Measurements from ENCODE around the gene CXCR5. TPM values are rescaled to one million over a fixed set of nuclear protein-coding genes. Genes with fewer than 3 reads are reported as not detected.

CXCR5 gene
- total and polyA plus RNA-seq, 3 experiments from 2014 or later: 4.5 to 6.3 (median 5.8) TPM

GRCh38 chr11:118843565-118843964, 40.1 kb upstream of the CXCR5 start:
- Mint-ChIP-seq H3K27ac (peak overlapping the region in 6 of 8 donors; percentile 6 to 85 (median 54)), H3K36me3 (no peaks in the 10 kb centered on the region), H3K4me3 (no peak overlapping the region), H3K4me1 (peaks cover 17 to 30% (median 24%) of the 10 kb centered on the region in 3 donors), H3K9me3 (no peaks in the 10 kb centered on the region), H3K27me3 (no peaks in the 10 kb centered on the region)
- no peak overlapping the region for H3K4me3 ChIP-seq (ENCODE audit: low read length)
- H3K36me3 ChIP-seq (ENCODE audit: insufficient read depth, low read length): no peaks in the 10 kb centered on the region
- H3K27me3 ChIP-seq (ENCODE audit: insufficient read depth, low read length, poor library complexity, severe bottlenecking): no peaks in the 10 kb centered on the region
- no peaks in the 10 kb centered on the region for H3K9me3 ChIP-seq (ENCODE audit: low read length)
- H3K27ac ChIP-seq (ENCODE audit: low read depth, low read length): no peak overlapping the region
- CTCF ChIA-PET: interaction anchor here (0.8 kb wide), 1 partner anchor 18 kb away, joined by 3 read pairs; no protein-coding TSS in a partner anchor
- POLR2A ChIA-PET: no interaction called here
- no peak for DNase-seq
- peaks cover 4% of the 10 kb centered on the region for H3K4me1 ChIP-seq (ENCODE audit: insufficient read depth, low read length)

GRCh38 chr11:118845369-118845768, 38.3 kb upstream of the CXCR5 start:
- H3K4me3 Mint-ChIP-seq: no peak overlapping the region
- CTCF ChIA-PET: no interaction called here
- POLR2A ChIA-PET: interaction anchor here (1.0 kb wide), 1 partner anchor 25 kb away, joined by 3 read pairs; no protein-coding TSS in a partner anchor
- peaks cover 4% of the 10 kb centered on the region for H3K4me1 ChIP-seq (ENCODE audit: insufficient read depth, low read length)
- no peaks in the 10 kb centered on the region for H3K9me3 ChIP-seq (ENCODE audit: low read length)
- H3K27ac ChIP-seq (ENCODE audit: low read depth, low read length): no peak overlapping the region
- H3K27ac Mint-ChIP-seq: peak overlapping the region in 3 of 8 donors; percentile 57 to 78 (median 64)
- H3K27me3 Mint-ChIP-seq: no peaks in the 10 kb centered on the region
- no peaks in the 10 kb centered on the region for H3K27me3 ChIP-seq (ENCODE audit: insufficient read depth, low read length, poor library complexity, severe bottlenecking)
- DNase-seq: no peak
- H3K9me3 Mint-ChIP-seq: no peaks in the 10 kb centered on the region
- peaks cover 0 to 2% (median 0%) of the 10 kb centered on the region in 3 donors for H3K36me3 Mint-ChIP-seq
- H3K36me3 ChIP-seq (ENCODE audit: insufficient read depth, low read length): no peaks in the 10 kb centered on the region
- no peak overlapping the region for H3K4me3 ChIP-seq (ENCODE audit: low read length)
- H3K4me1 Mint-ChIP-seq: peaks cover 17 to 32% (median 24%) of the 10 kb centered on the region in 3 donors

- peak overlapping the region in 2 of 8 donors; percentile 51 to 54 for H3K27ac Mint-ChIP-seq
- no peaks in the 10 kb centered on the region for H3K27me3 Mint-ChIP-seq
- H3K9me3 Mint-ChIP-seq: no peaks in the 10 kb centered on the region
- Histone ChIP-seq H3K27ac (ENCODE audit: low read depth, low read length) (no peak overlapping the region), H3K27me3 (ENCODE audit: insufficient read depth, low read length, poor library complexity, severe bottlenecking) (no peaks in the 10 kb centered on the region), H3K9me3 (ENCODE audit: low read length) (no peaks in the 10 kb centered on the region), H3K36me3 (ENCODE audit: insufficient read depth, low read length) (no peaks in the 10 kb centered on the region), H3K4me3 (ENCODE audit: low read length) (no peak overlapping the region), H3K4me1 (ENCODE audit: insufficient read depth, low read length) (peaks cover 4% of the 10 kb centered on the region)
- H3K4me1 Mint-ChIP-seq: peaks cover 12 to 27% (median 18%) of the 10 kb centered on the region in 3 donors
- H3K36me3 Mint-ChIP-seq: peaks cover 0 to 2% (median 0%) of the 10 kb centered on the region in 3 donors
- CTCF ChIA-PET: no interaction called here
- no peak overlapping the region for H3K4me3 Mint-ChIP-seq
- DNase-seq: no peak
- POLR2A ChIA-PET: no interaction called here
Observed at GRCh38 chr11:118846181-118846935, 37.3 kb upstream of the CXCR5 start.

GRCh38 chr11:118849825-118850224, 33.9 kb upstream of the CXCR5 start:
- peak overlapping the region in 1 of 8 donors; percentile 24 for H3K27ac Mint-ChIP-seq
- POLR2A ChIA-PET: no interaction called here

GRCh38 chr11:118851970-118852369, 31.7 kb upstream of the CXCR5 start:
- CTCF ChIA-PET: interaction anchor here (1.1 kb wide), 1 partner anchor 8 kb away, joined by 3 read pairs; no protein-coding TSS in a partner anchor
- H3K27ac Mint-ChIP-seq: peak overlapping the region in 3 of 8 donors; percentile 11 to 44 (median 33)
- H3K9me3 Mint-ChIP-seq: no peaks in the 10 kb centered on the region
- no peak overlapping the region for H3K4me3 Mint-ChIP-seq
- peaks cover 0 to 15% (median 0%) of the 10 kb centered on the region in 3 donors for H3K4me1 Mint-ChIP-seq
- Histone ChIP-seq H3K36me3 (ENCODE audit: insufficient read depth, low read length) (no peaks in the 10 kb centered on the region), H3K9me3 (ENCODE audit: low read length) (no peaks in the 10 kb centered on the region), H3K4me3 (ENCODE audit: low read length) (no peak overlapping the region), H3K4me1 (ENCODE audit: insufficient read depth, low read length) (no peaks in the 10 kb centered on the region), H3K27ac (ENCODE audit: low read depth, low read length) (no peak overlapping the region), H3K27me3 (ENCODE audit: insufficient read depth, low read length, poor library complexity, severe bottlenecking) (no peaks in the 10 kb centered on the region)
- no peak for DNase-seq
- H3K36me3 Mint-ChIP-seq: peaks cover 0 to 2% (median 0%) of the 10 kb centered on the region in 3 donors
- no peaks in the 10 kb centered on the region for H3K27me3 Mint-ChIP-seq
- POLR2A ChIA-PET: no interaction called here

More at GRCh38 chr11:118849825-118850224, 33.9 kb upstream of the CXCR5 start:
- Histone ChIP-seq H3K27ac (ENCODE audit: low read depth, low read length) (no peak overlapping the region), H3K4me1 (ENCODE audit: insufficient read depth, low read length) (no peaks in the 10 kb centered on the region), H3K9me3 (ENCODE audit: low read length) (no peaks in the 10 kb centered on the region), H3K36me3 (ENCODE audit: insufficient read depth, low read length) (no peaks in the 10 kb centered on the region), H3K27me3 (ENCODE audit: insufficient read depth, low read length, poor library complexity, severe bottlenecking) (no peaks in the 10 kb centered on the region), H3K4me3 (ENCODE audit: low read length) (no peak overlapping the region)
- H3K36me3 Mint-ChIP-seq: peaks cover 0 to 2% (median 0%) of the 10 kb centered on the region in 3 donors
- no peak overlapping the region for H3K4me3 Mint-ChIP-seq
- CTCF ChIA-PET: interaction anchor here (0.9 to 1.2 kb wide), 2 partner anchors 10 to 64 kb away, joined by 3 to 4 read pairs; no protein-coding TSS in a partner anchor
- no peaks in the 10 kb centered on the region for H3K27me3 Mint-ChIP-seq
- peaks cover 0 to 12% (median 0%) of the 10 kb centered on the region in 3 donors for H3K4me1 Mint-ChIP-seq
- no peak for DNase-seq
- no peaks in the 10 kb centered on the region for H3K9me3 Mint-ChIP-seq

GRCh38 chr11:118853678-118854077, 30.0 kb upstream of the CXCR5 start:
- Mint-ChIP-seq H3K27ac (no peak overlapping the region), H3K4me3 (no peak overlapping the region), H3K9me3 (no peaks in the 10 kb centered on the region), H3K27me3 (no peaks in the 10 kb centered on the region), H3K4me1 (peaks cover 0 to 13% (median 0%) of the 10 kb centered on the region in 3 donors), H3K36me3 (peaks cover 0 to 2% (median 0%) of the 10 kb centered on the region in 3 donors)
- Histone ChIP-seq H3K4me3 (ENCODE audit: low read length) (no peak overlapping the region), H3K9me3 (ENCODE audit: low read length) (no peaks in the 10 kb centered on the region), H3K36me3 (ENCODE audit: insufficient read depth, low read length) (no peaks in the 10 kb centered on the region), H3K27me3 (ENCODE audit: insufficient read depth, low read length, poor library complexity, severe bottlenecking) (no peaks in the 10 kb centered on the region), H3K4me1 (ENCODE audit: insufficient read depth, low read length) (no peaks in the 10 kb centered on the region), H3K27ac (ENCODE audit: low read depth, low read length) (no peak overlapping the region)
- DNase-seq: no peak
- CTCF ChIA-PET: no interaction called here
- POLR2A ChIA-PET: interaction anchor here (0.7 kb wide), 1 partner anchor 39 kb away, joined by 3 read pairs; no protein-coding TSS in a partner anchor

- Histone ChIP-seq H3K4me3 (ENCODE audit: low read length) (no peak overlapping the region), H3K4me1 (ENCODE audit: insufficient read depth, low read length) (no peaks in the 10 kb centered on the region), H3K27me3 (ENCODE audit: insufficient read depth, low read length, poor library complexity, severe bottlenecking) (no peaks in the 10 kb centered on the region), H3K9me3 (ENCODE audit: low read length) (no peaks in the 10 kb centered on the region), H3K27ac (ENCODE audit: low read depth, low read length) (no peak overlapping the region), H3K36me3 (ENCODE audit: insufficient read depth, low read length) (no peaks in the 10 kb centered on the region)
- Mint-ChIP-seq H3K4me3 (no peak overlapping the region), H3K27ac (peak overlapping the region in 1 of 8 donors; percentile 12), H3K36me3 (no peaks in the 10 kb centered on the region), H3K4me1 (peaks cover 8 to 24% (median 12%) of the 10 kb centered on the region in 3 donors), H3K9me3 (no peaks in the 10 kb centered on the region), H3K27me3 (no peaks in the 10 kb centered on the region)
- DNase-seq: no peak
- POLR2A ChIA-PET: no interaction called here
- CTCF ChIA-PET: no interaction called here
Observed at GRCh38 chr11:118856314-118856713, 27.4 kb upstream of the CXCR5 start.

- H3K36me3 ChIP-seq (ENCODE audit: insufficient read depth, low read length): no peaks in the 10 kb centered on the region
- H3K9me3 Mint-ChIP-seq: no peaks in the 10 kb centered on the region
- H3K27me3 Mint-ChIP-seq: no peaks in the 10 kb centered on the region
- peaks cover 8 to 18% (median 12%) of the 10 kb centered on the region in 3 donors for H3K4me1 Mint-ChIP-seq
- no peaks in the 10 kb centered on the region for H3K9me3 ChIP-seq (ENCODE audit: low read length)
- H3K4me3 Mint-ChIP-seq: no peak overlapping the region
- H3K27me3 ChIP-seq (ENCODE audit: insufficient read depth, low read length, poor library complexity, severe bottlenecking): no peaks in the 10 kb centered on the region
- POLR2A ChIA-PET: interaction anchor here (0.6 kb wide), 1 partner anchor 73 kb away, joined by 3 read pairs; no protein-coding TSS in a partner anchor
- H3K4me3 ChIP-seq (ENCODE audit: low read length): no peak overlapping the region
- H3K4me1 ChIP-seq (ENCODE audit: insufficient read depth, low read length): no peaks in the 10 kb centered on the region
- H3K27ac ChIP-seq (ENCODE audit: low read depth, low read length): no peak overlapping the region
- no peak for DNase-seq
- CTCF ChIA-PET: interaction anchor here (0.9 kb wide), 1 partner anchor 69 kb away, joined by 3 read pairs; no protein-coding TSS in a partner anchor
- H3K36me3 Mint-ChIP-seq: no peaks in the 10 kb centered on the region
- peak overlapping the region in 1 of 8 donors; percentile 43 for H3K27ac Mint-ChIP-seq
Observed at GRCh38 chr11:118857385-118857784, 26.3 kb upstream of the CXCR5 start.

Data from CD8-positive, alpha-beta memory T cell (primary cell).